TTC549 (cell line): ENCODE results near the gene HOXC13.
A peak's percentile ranks its signal among the peaks of the same experiment; 100 is the strongest.

ENCODE experiments used
- FAIRE-seq: peaks from 2 replicates; lab custom pipeline; 2012; peaks lifted over from hg19 to GRCh38; lab: Jason Lieb, UNC

HOXC13 gene, protein sequence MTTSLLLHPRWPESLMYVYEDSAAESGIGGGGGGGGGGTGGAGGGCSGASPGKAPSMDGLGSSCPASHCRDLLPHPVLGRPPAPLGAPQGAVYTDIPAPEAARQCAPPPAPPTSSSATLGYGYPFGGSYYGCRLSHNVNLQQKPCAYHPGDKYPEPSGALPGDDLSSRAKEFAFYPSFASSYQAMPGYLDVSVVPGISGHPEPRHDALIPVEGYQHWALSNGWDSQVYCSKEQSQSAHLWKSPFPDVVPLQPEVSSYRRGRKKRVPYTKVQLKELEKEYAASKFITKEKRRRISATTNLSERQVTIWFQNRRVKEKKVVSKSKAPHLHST

DNA sequence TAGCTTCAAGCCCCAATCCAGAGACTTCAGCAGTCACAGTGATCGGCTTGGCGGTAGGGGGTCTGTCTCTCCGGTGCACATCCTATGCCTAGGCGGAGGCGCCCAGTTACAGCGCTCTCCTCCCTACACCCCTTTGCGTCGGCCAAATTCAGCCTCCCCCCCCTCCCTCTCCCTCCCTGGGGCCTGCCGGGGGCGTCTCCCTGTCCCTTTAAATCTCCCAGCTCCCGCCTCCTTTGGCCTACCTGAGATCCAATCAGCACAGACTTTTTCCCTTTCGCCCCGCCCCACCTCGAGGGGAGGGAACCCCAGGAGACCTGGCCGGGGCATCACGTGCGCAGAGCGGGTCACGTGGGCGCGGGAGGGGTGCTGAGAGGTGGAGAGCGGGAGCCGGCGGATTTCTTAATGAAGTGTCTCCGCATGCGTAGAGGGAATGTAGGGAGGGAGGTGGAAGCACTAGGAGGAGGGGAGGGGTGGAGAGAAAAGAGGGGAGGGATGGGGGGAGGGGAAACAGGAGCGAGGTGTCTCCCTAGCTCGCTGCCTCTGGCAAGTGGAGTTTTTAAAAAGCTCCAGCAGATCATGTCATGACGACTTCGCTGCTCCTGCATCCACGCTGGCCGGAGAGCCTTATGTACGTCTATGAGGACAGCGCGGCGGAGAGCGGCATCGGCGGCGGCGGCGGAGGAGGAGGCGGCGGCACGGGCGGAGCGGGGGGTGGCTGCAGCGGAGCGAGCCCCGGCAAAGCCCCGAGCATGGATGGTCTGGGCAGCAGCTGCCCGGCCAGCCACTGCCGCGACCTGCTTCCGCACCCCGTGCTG is at the start of gene HOXC13:
HOXC13 (plus strand) TSS at position 506 of the 815 bp plus-strand sequence; CDS start at position 582, 76 bp downstream.
- FAIRE-seq, result peak; percentile 95

DNA sequence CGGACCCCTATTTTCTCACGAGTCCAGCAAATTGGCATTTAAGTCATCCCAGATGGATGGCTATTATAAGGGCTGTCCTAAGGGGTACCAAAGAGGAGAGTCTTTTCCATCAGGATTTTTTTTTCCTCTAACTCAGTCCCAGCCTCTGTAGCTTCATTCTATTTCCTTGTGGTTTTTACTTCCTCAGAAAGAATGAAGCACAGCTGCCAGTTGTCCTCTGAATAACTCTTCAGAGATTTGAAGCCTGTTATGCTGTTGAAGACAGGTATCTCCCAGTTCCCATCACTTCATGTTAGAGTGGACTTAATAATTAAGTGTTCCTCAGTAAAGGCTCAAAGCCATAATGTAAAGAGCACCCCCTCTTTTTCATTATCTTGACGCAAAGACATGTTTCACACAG is 48.5 kb upstream of the HOXC13 start:
- FAIRE-seq, result no peak

DNA sequence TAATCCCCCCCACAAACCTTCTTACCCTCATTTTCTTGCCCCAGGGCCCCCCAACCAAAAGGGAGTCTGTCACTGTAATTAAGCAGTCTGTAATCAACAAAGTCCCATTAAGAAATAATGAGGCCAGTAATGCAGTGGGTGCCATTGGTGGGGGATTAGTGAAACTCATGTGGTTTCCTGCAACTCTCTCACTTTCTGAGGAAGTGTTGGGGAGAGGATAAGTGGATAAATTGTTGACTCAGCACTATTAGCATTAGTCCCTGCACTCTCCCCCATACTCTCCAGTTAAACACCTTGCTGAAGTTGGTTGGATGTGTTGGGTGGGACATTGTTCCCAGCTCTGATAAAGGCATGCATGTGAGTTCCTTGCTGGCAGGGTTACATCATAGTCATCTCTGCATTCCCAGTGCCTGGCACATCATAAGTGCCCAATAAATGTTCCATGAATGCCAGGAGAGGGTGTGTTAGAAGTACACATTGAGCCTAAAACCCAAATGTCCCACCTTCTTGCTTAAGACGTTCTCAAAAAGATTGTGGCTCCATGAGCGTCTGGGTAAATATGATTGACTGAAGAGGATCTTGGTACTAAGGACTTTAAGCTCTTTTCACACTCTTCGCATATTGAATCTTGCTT is 45.8 kb upstream of the HOXC13 start:
- no peak for FAIRE-seq

- FAIRE-seq, result no peak
Measured at GRCh38 chr12:53899230-53899629, 39.4 kb upstream of the HOXC13 start.

GRCh38 chr12:53907103-53907502 is 31.5 kb upstream of the HOXC13 start:
- FAIRE-seq, result no peak

- no peak for FAIRE-seq
Measured at GRCh38 chr12:53916788-53917655, 21.6 kb upstream of the HOXC13 start.

- no peak for FAIRE-seq
Measured at GRCh38 chr12:53924521-53925405, 13.9 kb upstream of the HOXC13 start.

DNA sequence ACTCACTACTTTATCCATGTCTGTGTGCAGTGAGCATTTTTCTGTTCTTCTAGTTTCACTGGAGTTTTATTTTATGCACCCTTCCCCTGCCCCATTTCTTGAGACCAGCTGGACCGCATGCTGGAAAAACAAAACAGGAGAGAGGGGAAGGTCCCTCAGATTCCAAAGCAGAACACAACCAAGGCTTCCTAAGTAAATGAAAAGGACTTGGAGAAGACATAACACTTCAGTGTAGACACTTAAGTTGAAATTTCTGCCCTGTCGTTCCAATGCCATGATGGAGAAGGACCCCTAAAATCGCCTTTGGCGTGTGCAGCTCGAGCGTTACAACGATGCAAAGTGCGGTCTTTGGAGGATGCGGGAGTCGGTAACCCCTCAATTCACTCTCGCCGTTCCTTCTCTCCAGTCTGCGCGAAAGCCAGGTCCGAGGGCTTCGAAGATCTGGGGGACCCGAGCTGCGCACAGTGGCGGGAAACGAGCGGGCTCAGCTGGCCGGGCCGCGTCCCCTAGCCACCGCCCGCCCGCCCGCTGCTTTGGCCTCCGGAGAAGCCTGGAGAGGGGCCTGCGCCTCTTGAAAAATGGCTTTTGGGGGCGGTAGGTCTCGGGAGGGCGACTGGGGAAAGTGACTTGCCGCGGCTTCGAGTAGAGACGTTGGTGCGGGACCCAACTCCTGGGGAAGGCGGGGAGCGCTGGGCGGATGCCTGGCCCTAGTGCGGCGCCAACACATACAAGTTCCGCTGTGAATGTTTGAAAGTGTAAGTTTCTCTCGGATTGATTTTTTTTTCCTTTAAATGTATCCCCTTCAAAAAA is 11.2 kb upstream of the HOXC13 start:
- no peak for FAIRE-seq

- no peak for FAIRE-seq
Measured at GRCh38 chr12:53928054-53928835, 10.4 kb upstream of the HOXC13 start.

DNA sequence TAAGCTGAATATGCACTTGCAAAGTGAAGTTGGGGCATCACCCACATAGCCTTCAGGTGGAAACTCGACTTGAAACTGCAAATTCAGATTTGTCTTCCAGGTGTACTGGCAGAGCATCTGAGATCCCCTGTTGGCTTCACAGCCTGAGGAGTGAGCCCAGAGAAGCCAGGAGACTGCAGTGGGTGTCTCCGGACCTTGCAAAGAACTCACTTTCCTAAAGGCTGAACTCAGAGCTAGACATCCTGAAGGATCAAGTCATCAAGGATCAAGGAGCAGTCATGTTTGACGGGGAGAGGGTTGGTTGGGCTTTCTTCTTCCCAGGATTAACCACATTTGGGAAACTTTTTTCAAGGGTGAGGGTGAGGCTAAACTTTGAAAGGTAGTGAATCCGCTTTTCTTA is 9.1 kb upstream of the HOXC13 start:
- FAIRE-seq, result no peak

DNA sequence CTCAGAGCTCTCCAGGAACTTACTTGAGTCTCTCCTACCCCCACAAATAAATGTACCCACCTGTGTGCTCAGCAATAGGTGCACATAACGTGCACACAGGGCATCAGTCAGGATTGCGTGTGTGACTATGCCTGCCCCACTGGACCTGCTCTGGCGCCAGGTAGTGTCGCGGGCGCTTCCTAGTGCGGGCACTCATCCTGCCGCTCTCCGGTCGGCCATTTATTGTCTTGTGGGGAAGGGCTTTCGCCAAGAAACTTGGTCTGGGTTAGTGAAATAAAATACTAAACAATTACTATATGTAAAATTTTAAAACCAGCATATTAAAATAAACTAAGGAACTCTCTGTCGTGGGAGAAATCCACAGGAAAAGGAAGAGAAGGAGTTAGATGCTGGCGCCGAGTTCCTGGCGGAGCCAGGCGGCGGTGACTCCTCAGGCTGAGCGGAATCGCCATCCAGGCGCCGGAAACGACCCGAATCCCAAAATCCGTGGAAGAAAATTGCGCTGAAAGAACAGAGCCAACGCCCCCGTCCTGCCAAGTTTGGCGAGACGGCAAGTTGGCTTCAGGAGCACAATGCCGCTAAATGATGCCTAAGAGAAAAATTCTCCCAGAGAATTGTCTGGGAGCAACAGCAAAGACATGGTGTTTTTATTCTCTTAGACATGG is 7.9 kb upstream of the HOXC13 start:
- no peak for FAIRE-seq

- no peak for FAIRE-seq
Measured at GRCh38 chr12:53931844-53932581, 6.6 kb upstream of the HOXC13 start.

DNA sequence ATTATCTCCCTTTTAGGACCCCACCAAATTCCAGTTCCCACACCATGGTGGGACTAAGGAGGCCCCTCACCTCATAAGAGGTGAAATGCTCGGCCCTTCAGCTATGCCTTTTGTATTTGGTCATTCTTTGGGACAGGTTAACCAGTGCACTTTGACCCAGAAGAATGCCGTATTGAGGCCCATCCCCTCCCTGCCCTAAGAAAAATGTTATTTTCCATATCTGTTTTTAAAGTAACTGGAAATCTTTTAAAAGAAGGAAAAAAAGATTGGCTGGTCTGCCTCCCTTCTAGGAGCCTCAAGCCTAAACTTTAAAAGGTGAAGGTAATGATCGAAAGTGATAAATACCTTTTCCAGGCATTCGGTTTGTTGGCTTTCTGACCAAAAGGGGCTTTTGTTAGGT is 5.7 kb upstream of the HOXC13 start:
- no peak for FAIRE-seq

DNA sequence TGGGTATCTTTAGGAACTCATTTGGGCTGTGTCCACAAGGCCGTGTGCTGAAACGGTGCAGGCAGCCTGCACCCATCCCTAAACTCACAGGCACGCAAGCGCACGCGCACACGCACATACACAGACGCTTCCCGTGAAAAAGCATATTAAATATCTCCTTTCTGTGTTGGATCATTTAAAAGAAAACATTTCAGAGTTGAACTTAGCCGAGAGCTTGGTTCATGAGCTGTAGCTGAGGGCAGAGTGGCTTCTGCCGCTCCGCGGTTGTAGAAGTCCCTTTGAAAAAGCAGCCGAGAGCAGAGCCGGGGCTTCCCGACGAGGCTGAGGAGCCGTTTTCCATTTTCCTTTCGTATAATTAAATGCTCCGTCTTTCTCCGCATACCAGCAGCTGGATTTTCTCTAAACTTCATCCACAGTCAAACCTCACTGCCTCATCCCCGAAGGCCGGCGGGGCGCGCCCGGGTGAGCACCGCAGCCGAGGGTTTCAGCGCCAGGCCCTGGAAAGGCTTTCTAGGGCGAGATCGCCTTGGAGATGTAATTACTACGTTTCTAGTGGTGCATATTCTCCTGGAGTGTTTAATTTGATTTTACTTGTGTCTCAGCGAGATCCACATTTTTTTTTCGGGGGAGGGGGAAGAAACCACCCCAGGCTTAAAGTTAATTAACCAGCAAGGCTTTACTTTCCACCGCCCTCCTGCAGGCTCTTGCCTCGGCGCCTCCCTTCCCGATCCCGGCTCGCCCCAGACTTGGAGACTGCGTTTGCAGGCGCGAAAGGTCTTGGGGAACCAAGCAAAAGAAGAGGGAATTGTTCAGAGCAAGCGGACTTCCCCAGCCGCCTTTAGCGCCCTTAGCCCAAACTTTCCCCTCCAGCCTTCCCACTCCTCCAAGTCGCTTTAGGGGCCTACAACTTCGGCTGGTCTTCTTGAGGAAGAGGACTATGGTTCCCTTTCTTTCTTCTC is 3.0 kb upstream of the HOXC13 start:
- no peak for FAIRE-seq

DNA sequence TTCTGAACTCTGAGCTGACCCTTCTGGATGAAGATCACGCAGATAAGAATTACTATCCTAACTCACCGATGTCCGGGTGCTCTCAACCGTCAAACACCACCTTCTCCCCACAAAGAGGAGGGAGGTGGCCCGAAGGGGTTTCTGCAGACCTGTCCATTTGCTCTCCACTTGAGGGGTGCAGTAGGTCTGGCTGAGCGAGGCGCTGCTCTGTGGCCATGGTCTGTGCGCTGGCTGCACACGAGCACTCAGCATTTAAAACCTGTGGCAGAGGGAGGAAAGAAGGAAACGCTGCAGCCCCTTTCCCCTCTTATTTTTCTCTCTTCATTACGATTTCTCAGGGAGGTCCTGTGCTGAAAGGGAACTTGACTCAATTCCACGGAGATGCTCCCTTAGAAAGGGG is 1.5 kb upstream of the HOXC13 start:
- no peak for FAIRE-seq

GRCh38 chr12:53937596-53938325 is 870 bp upstream of the HOXC13 start:
- no peak for FAIRE-seq
